MM.1S (cell line): ENCODE results near the gene MRPL19.
A peak's percentile ranks its signal among the peaks of the same experiment; 100 is the strongest.

Source experiments
- EZH2 ChIP-seq: fragments of 300-600 bp; sonication (generic); optimal IDR thresholded peaks from 2 replicates; pipeline ENCODE3; 2017; ENCODE audit warnings: low read depth, mild to moderate bottlenecking, antibody characterized with exemption, low read length, mixed read lengths
- EZH2phosphoT487 ChIP-seq: fragments of 300-600 bp; sonication (generic); IDR thresholded peaks from 2 replicates; pipeline ENCODE4 v1.6.1; 2018; ENCODE audit warnings: antibody characterized with exemption, low read length
- TF ChIP-seq, protein P1 (sequence below): fragments of 300-600 bp; sonication (generic); IDR thresholded peaks from 2 replicates; pipeline ENCODE4 v1.5.1; 2016; ENCODE audit warnings: antibody characterized with exemption, low read length, mixed read lengths

DNA sequence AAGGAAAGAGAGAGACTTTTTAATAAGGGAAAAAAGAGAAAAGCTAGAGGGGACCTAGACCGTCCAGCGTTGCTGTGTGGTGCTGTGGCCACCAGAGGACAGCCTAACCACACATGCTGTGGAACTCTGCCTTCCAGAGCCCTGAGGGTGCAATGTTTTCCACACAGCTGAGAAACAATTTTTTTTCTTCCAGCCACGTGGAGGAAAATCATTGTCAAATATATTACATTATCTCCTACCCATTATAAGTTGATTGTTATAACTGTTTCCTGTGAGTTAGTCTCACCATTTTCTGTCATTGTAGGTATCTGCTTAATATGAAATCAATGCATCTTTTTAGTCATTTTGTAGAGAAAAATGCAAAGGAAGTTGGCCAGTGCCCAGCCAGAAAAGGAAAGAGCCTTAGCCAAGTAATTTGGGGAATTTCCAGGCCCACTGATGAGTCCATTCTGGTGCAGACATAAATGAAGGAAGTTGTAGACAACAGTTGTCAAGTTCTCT, 5.9 kb upstream of the MRPL19 start:
- TF ChIP-seq, protein P1, sequence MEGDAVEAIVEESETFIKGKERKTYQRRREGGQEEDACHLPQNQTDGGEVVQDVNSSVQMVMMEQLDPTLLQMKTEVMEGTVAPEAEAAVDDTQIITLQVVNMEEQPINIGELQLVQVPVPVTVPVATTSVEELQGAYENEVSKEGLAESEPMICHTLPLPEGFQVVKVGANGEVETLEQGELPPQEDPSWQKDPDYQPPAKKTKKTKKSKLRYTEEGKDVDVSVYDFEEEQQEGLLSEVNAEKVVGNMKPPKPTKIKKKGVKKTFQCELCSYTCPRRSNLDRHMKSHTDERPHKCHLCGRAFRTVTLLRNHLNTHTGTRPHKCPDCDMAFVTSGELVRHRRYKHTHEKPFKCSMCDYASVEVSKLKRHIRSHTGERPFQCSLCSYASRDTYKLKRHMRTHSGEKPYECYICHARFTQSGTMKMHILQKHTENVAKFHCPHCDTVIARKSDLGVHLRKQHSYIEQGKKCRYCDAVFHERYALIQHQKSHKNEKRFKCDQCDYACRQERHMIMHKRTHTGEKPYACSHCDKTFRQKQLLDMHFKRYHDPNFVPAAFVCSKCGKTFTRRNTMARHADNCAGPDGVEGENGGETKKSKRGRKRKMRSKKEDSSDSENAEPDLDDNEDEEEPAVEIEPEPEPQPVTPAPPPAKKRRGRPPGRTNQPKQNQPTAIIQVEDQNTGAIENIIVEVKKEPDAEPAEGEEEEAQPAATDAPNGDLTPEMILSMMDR, result peak; percentile 98
- no peak for TF ChIP-seq EZH2
- no peak for TF ChIP-seq EZH2phosphoT487
